Transverse colon (tissue), 4 donors: ENCODE results near the gene LNX1. TPM values are rescaled to one million over a fixed set of nuclear protein-coding genes. Genes with fewer than 3 reads are reported as not detected.

Experiments used
- DNase-seq: peaks from one replicate; pipeline ENCODE4 v3.0.0-alpha.2; 2019
- H3K27ac ChIP-seq, 4 donors: fragments of 200-600 bp; sonication (generic); 2 replicates each; pipeline ENCODE4 v1.5.1; 2016 to 2018; ENCODE audit warnings: inconsistent platforms in 4 of 4
- H3K27me3 ChIP-seq: fragments of 200-600 bp; sonication (generic); 2 replicates; pipeline ENCODE4 v1.5.1; 2017; ENCODE audit warnings: inconsistent platforms
- H3K36me3 ChIP-seq, 4 donors: fragments of 200-600 bp; sonication (generic); 2 replicates each; pipeline ENCODE4 v1.5.1; 2017 to 2019; ENCODE audit warnings: inconsistent platforms in 4 of 4
- H3K4me1 ChIP-seq, 4 donors: fragments of 200-600 bp; sonication (generic); 2 replicates each; pipeline ENCODE4 v1.5.1; 2017 to 2020; ENCODE audit warnings: inconsistent platforms in 4 of 4
- H3K4me3 ChIP-seq, 4 donors: fragments of 200-600 bp; sonication (generic); 1 replicate in 1 of 4; 2 replicates in 3 of 4; pipeline versions ENCODE4 v1.5.1 to v1.6.1; 2017 to 2019; ENCODE audit warnings: inconsistent platforms in 4 of 4
- H3K9me3 ChIP-seq, 2 donors: fragments of 200-600 bp; sonication (generic); 2 replicates each; pipeline ENCODE4 v1.5.1; 2017 to 2019; ENCODE audit warnings: inconsistent platforms in 2 of 2
- EP300 ChIP-seq: sonication (generic); formaldehyde crosslinking; IDR thresholded peaks from one replicate; pipeline ENCODE4 v1.6.1; 2017; ENCODE audit warnings: antibody characterized with exemption, low read depth
- POLR2A ChIP-seq: fragments of 450-650 bp; IDR thresholded peaks from one replicate; pipeline ENCODE4 v1.6.1; 2016; ENCODE audit warnings: antibody characterized with exemption, mild to moderate bottlenecking, moderate library complexity
- POLR2AphosphoS5 ChIP-seq, 3 donors: sonication (generic); formaldehyde crosslinking; IDR thresholded peaks; one replicate each; pipeline ENCODE4 v1.6.1; 2016; ENCODE audit warnings: antibody characterized with exemption in 3 of 3
- WGBS, 2 donors: methylation state at CpG; one replicate each; pipeline ENCODE4 v1.1.5; 2018; ENCODE audit warnings: low coverage in 1 of 2; 5-methylcytosine and 5-hydroxymethylcytosine counted together
- in situ Hi-C, 4 donors: fragments of 200-750 bp; cut with MboI; loops; one replicate each; pipeline versions ENCODE4 v1.15.0 to v1.15.1; 2017; ENCODE audit warnings: low sequenced_read_pairs in 3 of 4, low pct_ligation_motif_present in 1 of 4, low pct_unique_long_range_greater_than_20kb in 1 of 4
- intact Hi-C: fragments of 100-400 bp; cut with DNase I; formaldehyde crosslinking; loops from one replicate; pipeline ENCODE4 v1.15.1; 2023; ENCODE audit warnings: low total_unique reads
- total RNA-seq, 4 donors: library from RNA; depleted of rRNA; stranded (reverse); fragments of >200 nt; gene quantifications; one replicate each; pipeline ENCODE4 v1.1.0, GENCODE V29; 2016
- TF ChIP-seq, protein P1 (sequence below), 5 experiments: fragments of 200-600 bp in 3 of 5; fragments of 450-650 bp in 2 of 5; sonication (generic) in 3 of 5; IDR thresholded peaks; 1 replicate in 2 of 5; 2 replicates in 3 of 5; pipeline ENCODE4 v1.5.1; 2016 to 2017; ENCODE audit warnings: antibody characterized with exemption in 5 of 5, inconsistent platforms in 3 of 5, mild to moderate bottlenecking in 2 of 5, moderate library complexity in 1 of 5

Gene LNX1
- total RNA-seq, 4 donors from 2014 or later = 2.6 to 35.5 (median 18.1) TPM

GRCh38 chr4:53626491-53626890, 35.2 kb upstream of the LNX1 start:
- Histone ChIP-seq H3K36me3 (no peaks in the 10 kb centered on the region), H3K9me3 (no peaks in the 10 kb centered on the region), H3K4me1 (no peaks in the 10 kb centered on the region), H3K27ac (no peak overlapping the region), H3K27me3 (no peaks in the 10 kb centered on the region), H3K4me3 (no peak overlapping the region)
- in situ Hi-C loops = no loop called here
- no peak for DNase-seq
- intact Hi-C loops = no loop called here
- TF ChIP-seq EP300 = no peak
- TF ChIP-seq POLR2A = no peak
- TF ChIP-seq POLR2AphosphoS5 (IDR thresholded peaks at IDR 0.05) = no peak
- TF ChIP-seq, protein P1, sequence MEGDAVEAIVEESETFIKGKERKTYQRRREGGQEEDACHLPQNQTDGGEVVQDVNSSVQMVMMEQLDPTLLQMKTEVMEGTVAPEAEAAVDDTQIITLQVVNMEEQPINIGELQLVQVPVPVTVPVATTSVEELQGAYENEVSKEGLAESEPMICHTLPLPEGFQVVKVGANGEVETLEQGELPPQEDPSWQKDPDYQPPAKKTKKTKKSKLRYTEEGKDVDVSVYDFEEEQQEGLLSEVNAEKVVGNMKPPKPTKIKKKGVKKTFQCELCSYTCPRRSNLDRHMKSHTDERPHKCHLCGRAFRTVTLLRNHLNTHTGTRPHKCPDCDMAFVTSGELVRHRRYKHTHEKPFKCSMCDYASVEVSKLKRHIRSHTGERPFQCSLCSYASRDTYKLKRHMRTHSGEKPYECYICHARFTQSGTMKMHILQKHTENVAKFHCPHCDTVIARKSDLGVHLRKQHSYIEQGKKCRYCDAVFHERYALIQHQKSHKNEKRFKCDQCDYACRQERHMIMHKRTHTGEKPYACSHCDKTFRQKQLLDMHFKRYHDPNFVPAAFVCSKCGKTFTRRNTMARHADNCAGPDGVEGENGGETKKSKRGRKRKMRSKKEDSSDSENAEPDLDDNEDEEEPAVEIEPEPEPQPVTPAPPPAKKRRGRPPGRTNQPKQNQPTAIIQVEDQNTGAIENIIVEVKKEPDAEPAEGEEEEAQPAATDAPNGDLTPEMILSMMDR (IDR thresholded peaks at IDR 0.05) = no peak
- 42 to 69% methylated on average over 1 of the region's 1 CpG for WGBS, 2 donors

DNA sequence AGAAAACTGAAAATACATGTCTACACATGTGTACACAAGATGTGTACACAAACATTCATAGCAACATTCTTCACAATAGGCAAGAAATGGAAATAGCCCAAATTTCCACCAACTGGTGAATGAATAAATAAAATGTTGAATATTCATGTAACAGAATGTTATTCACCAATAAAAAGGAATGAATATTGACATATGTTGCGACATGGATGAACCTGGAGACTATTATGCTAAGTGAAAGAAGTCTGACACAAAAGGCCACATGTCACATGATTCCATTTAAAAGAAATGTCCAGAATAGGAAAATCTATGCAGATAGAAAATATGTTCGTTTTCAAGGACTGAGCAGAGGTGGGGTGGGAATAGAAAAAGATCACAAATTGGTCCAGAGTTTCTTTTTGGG, 34.6 kb upstream of the LNX1 start:
- Histone ChIP-seq H3K4me3 (no peak overlapping the region), H3K27ac (no peak overlapping the region), H3K4me1 (no peaks in the 10 kb centered on the region), H3K27me3 (no peaks in the 10 kb centered on the region), H3K9me3 (no peaks in the 10 kb centered on the region), H3K36me3 (no peaks in the 10 kb centered on the region)
- WGBS, 2 donors = 85 to 100% methylated on average over 1 to 2 of the region's 2 CpGs
- no peak for DNase-seq
- TF ChIP-seq POLR2A = no peak
- TF ChIP-seq, protein P1 (IDR thresholded peaks at IDR 0.05) = no peak
- TF ChIP-seq POLR2AphosphoS5 (IDR thresholded peaks at IDR 0.05) = no peak
- no peak for TF ChIP-seq EP300
- intact Hi-C loops (no loop called here), in situ Hi-C loops (no loop called here)

DNA sequence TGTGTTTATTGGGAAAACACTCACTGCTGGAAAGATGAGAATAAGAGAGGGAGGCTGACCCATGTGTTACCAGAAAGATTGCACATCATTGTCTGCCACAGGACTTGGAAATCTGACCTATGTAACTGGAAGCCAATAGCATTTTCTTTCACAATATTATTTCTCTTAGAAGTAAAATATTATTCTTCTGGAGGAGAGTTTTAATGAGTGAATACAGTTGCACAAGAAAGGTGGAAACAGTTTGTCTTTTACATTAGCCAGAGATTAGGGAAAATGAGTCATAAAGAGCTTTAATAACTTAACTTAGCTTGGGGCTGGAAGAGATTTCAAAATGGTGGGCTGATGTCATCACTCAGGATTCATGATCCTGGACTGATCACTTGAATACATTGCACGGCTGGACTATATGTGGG, 31.5 kb upstream of the LNX1 start:
- Histone ChIP-seq H3K36me3 (no peaks in the 10 kb centered on the region), H3K4me3 (no peak overlapping the region), H3K9me3 (no peaks in the 10 kb centered on the region), H3K27me3 (no peaks in the 10 kb centered on the region), H3K27ac (no peak overlapping the region), H3K4me1 (no peaks in the 10 kb centered on the region)
- DNase-seq = no peak
- 75 to 90% methylated on average over 1 of the region's 1 CpG for whole genome bisulfite sequencing, 2 donors
- TF ChIP-seq EP300 (no peak), POLR2AphosphoS5 (IDR thresholded peaks at IDR 0.05) (no peak), POLR2A (no peak)
- TF ChIP-seq, protein P1 (IDR thresholded peaks at IDR 0.05) = no peak
- intact Hi-C loops (no loop called here), in situ Hi-C loops (no loop called here)

- intact Hi-C loops (no loop called here), in situ Hi-C loops (no loop called here)
- DNase-seq = no peak
- Histone ChIP-seq H3K4me3 (no peak overlapping the region), H3K27me3 (no peaks in the 10 kb centered on the region), H3K27ac (no peak overlapping the region), H3K9me3 (no peaks in the 10 kb centered on the region), H3K4me1 (no peaks in the 10 kb centered on the region), H3K36me3 (no peaks in the 10 kb centered on the region)
- 76 to 80% methylated on average over 1 to 3 of the region's 3 CpGs for WGBS, 2 donors
- TF ChIP-seq POLR2AphosphoS5 (IDR thresholded peaks at IDR 0.05) = no peak
- TF ChIP-seq EP300 = no peak
- TF ChIP-seq, protein P1 (IDR thresholded peaks at IDR 0.05) = no peak
- no peak for TF ChIP-seq POLR2A
Observed at GRCh38 chr4:53620956-53621355, 29.7 kb upstream of the LNX1 start.
